Nucleus accumbens (tissue), 56 donors: Measurements from ENCODE around the gene TRPM4.
"Not testable (repeated sequence)": the region's sequence is repeated elsewhere in the genome, so short reads cannot be mapped to it uniquely, and the experiment has no call there.

Experiments
- DNase-seq, 56 donors: peaks; one replicate each; lab custom pipeline; 2025; lab: John Stamatoyannopoulos, UW

Gene TRPM4

GRCh38 chr19:49157445-49158224, at the start of gene TRPM4:
TRPM4 (plus strand) TSS chr19:49157792; CDS start chr19:49157867, 75 bp downstream.
- peak in 47 of 56 donors; percentile 11 to 80 (median 43) for DNase-seq

GRCh38 chr19:49109051-49109450, 48.5 kb upstream of the TRPM4 start:
- DNase-seq: no peak

GRCh38 chr19:49109569-49110233, 47.9 kb upstream of the TRPM4 start:
- DNase-seq: no peak

GRCh38 chr19:49110567-49110966, 47.0 kb upstream of the TRPM4 start:
- DNase-seq: no peak

- no peak for DNase-seq
Observed at GRCh38 chr19:49111218-49111998, 46.2 kb upstream of the TRPM4 start.

GRCh38 chr19:49113762-49114629, 43.6 kb upstream of the TRPM4 start, which contains the start of gene LIN7B:
LIN7B (plus strand) TSS chr19:49114370; CDS start chr19:49114405, 35 bp downstream.
- peak in 48 of 56 donors; percentile 18 to 78 (median 51) for DNase-seq

GRCh38 chr19:49114630-49115363, 42.8 kb upstream of the TRPM4 start:
- DNase-seq: peak in 53 of 56 donors; percentile 18 to 91 (median 68)

GRCh38 chr19:49116544-49116943, 41.0 kb upstream of the TRPM4 start:
- DNase-seq: no peak

GRCh38 chr19:49117677-49118564, 39.7 kb upstream of the TRPM4 start:
- DNase-seq: peak in 2 of 56 donors; percentile 14 to 29

- peak; percentile 69 to 97 (median 93) for DNase-seq
Observed at GRCh38 chr19:49118565-49119410, 38.8 kb upstream of the TRPM4 start, which contains the start of gene C19orf73. C19orf73 (minus strand) TSS chr19:49119143; CDS start chr19:49119022, 121 bp downstream.

GRCh38 chr19:49119411-49120324, 37.9 kb upstream of the TRPM4 start, which contains the start of gene PPFIA3:
PPFIA3 (plus strand) TSS chr19:49119544; CDS start chr19:49127874, 8,330 bp downstream.
- peak in 36 of 56 donors; percentile 12 to 65 (median 30) for DNase-seq

GRCh38 chr19:49120325-49120683, 37.3 kb upstream of the TRPM4 start:
- peak in 1 of 56 donors; percentile 12 for DNase-seq

GRCh38 chr19:49120868-49121267, 36.7 kb upstream of the TRPM4 start:
- DNase-seq: no peak

- DNase-seq: not testable (repeated sequence)
Observed at GRCh38 chr19:49121841-49122240, 35.8 kb upstream of the TRPM4 start.

- DNase-seq: not testable (repeated sequence)
Observed at GRCh38 chr19:49123285-49123684, 34.3 kb upstream of the TRPM4 start.
